RPMI8226 (cell line): ENCODE measurements around the gene DAP.

ENCODE experiments used
- DNase-seq: peaks from one replicate; pipeline ENCODE4 v3.0.0-alpha.2; 2015

The DAP gene

GRCh38 chr5:10688651-10689171 lies 72.3 kb downstream of the DAP start:
- no peak for DNase-seq

GRCh38 chr5:10686890-10687289 lies 74.1 kb downstream of the DAP start:
- DNase-seq, result no peak

- DNase-seq, result no peak
These were observed 75.9 kb downstream of the DAP start for GRCh38 chr5:10685115-10685521.

- DNase-seq, result no peak
These were observed 76.5 kb downstream of the DAP start for GRCh38 chr5:10684303-10685086.

GRCh38 chr5:10682801-10683525 lies 78.1 kb downstream of the DAP start:
- no peak for DNase-seq

- no peak for DNase-seq
These were observed 79.0 kb downstream of the DAP start for GRCh38 chr5:10681731-10682679.

GRCh38 chr5:10680876-10681481 lies 80.1 kb downstream of the DAP start:
- DNase-seq, result no peak

GRCh38 chr5:10679336-10679988 lies 81.6 kb downstream of the DAP start:
- no peak for DNase-seq

- no peak for DNase-seq
These were observed 82.8 kb downstream of the DAP start for GRCh38 chr5:10678244-10678643.

- no peak for DNase-seq
These were observed 83.5 kb downstream of the DAP start for GRCh38 chr5:10677533-10677932.

- no peak for DNase-seq
These were observed 84.1 kb downstream of the DAP start for GRCh38 chr5:10676946-10677345.

- no peak for DNase-seq
These were observed 84.8 kb downstream of the DAP start for GRCh38 chr5:10676224-10676623.

GRCh38 chr5:10675177-10675700 lies 85.8 kb downstream of the DAP start:
- DNase-seq, result no peak

GRCh38 chr5:10674582-10674981 lies 86.5 kb downstream of the DAP start:
- no peak for DNase-seq

- DNase-seq, result no peak
These were observed 86.9 kb downstream of the DAP start for GRCh38 chr5:10674096-10674495.

- DNase-seq, result no peak
These were observed 87.6 kb downstream of the DAP start for GRCh38 chr5:10673407-10673806.

- DNase-seq, result no peak
These were observed 88.0 kb downstream of the DAP start for GRCh38 chr5:10673017-10673389.

GRCh38 chr5:10672146-10673016 lies 88.7 kb downstream of the DAP start:
- DNase-seq, result no peak

- no peak for DNase-seq
These were observed 89.7 kb downstream of the DAP start for GRCh38 chr5:10671041-10672008.

- DNase-seq, result no peak
These were observed 91.1 kb downstream of the DAP start for GRCh38 chr5:10669983-10670382.
